Activated CD4-positive, alpha-beta T cell treated with anti-CD3 and anti-CD28 coated beads for 24 hours (primary cell): Measurements from ENCODE around the gene LMTK3.

Experiments used
- DNase-seq, 2 donors: peaks; one replicate each; pipeline ENCODE4 v3.0.0-alpha.2; 2020; ENCODE audit warnings: low read depth in 2 of 2

LMTK3 gene

DNA sequence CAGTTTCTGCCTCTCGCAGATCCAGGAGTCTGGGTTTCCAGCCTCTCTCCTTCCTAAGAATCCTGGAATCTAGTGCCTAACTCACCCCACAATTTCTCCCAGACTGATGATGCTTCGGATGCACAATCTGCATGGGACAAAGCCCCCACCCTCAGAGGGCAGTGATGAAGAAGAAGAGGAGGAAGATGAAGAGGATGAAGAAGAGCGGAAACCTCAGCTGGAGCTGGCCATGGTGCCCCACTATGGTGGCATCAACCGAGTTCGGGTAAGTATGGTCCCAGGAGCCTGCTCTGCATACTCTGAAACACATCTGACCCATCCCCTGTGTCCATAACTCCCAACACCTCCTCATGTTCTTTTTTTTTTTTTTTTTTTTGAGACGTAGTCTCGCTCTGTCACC lies 65.1 kb downstream of the LMTK3 start:
- no peak for DNase-seq

DNA sequence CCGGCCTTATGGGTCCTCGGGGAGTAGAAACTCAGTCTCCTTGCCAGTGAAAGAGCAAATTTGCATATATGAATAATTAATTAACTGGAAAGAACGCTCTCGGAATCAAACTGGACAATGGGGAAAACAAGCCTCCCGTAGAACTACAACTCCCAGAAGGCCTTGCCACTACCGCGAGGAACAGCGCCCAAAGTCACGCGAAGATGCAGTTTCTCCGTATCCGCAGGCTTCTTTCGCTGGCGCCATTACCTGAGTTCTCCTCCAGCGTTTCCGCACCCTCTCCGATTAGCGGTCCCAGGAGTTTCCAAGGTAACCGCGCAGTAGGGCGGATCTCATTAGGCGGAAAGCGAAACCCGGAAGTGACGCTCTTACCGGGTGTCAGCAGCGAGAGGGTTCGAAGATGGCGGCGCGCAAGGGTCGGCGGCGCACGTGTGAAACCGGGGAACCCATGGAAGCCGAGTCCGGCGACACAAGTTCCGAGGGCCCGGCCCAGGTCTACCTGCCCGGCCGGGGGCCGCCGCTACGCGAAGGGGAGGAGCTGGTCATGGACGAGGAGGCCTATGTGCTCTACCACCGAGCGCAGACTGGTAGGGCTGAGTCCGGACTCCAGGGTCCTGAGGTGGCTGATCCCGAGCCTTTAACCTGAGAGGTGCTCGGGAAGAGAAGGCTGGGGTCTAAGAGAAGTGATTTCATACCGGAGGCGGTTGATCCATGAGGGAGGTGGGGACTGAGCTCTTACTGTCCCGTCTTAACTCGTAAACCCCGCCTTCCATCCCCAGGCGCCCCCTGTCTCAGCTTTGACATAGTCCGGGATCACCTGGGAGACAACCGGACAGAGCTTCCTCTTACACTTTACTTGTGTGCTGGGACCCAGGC lies 65.8 kb downstream of the LMTK3 start, which contains the start of gene GRWD1:
Gene GRWD1 (plus strand): TSS at position 378 of the 876 bp plus-strand sequence. CDS start 23 bp downstream, at position 401.
- DNase-seq: peak; percentile 86 to 87

DNA sequence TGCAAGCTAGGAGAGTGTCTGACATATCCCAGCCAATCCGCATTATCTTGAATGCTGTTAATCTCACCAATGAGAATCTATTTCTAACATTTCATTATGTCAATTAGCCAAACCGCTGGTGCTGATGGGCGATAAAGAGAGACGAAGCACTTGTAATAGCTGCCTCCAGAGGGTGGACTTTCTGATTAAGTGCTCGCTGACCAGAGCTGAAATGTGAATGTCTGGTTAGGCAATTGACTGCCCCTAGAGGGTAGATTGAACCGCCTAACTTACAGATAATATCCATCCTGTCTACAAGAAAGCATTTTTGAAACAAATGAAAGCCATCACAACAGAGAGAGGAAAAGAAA lies 66.4 kb downstream of the LMTK3 start:
- no peak for DNase-seq

DNA sequence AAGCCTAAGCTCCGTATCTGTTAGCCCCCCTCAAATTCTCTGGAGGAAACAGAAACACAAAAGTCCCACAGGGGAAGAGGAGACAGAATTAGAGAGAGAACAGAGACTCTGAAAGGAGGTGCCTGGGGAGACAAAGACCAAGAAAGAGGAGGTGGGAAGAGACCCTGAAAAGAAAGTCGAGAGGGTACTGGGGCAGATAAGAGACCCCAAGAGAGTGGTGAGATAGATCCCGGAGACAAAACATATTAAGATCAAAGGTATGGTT lies 66.8 kb downstream of the LMTK3 start:
- no peak for DNase-seq

DNA sequence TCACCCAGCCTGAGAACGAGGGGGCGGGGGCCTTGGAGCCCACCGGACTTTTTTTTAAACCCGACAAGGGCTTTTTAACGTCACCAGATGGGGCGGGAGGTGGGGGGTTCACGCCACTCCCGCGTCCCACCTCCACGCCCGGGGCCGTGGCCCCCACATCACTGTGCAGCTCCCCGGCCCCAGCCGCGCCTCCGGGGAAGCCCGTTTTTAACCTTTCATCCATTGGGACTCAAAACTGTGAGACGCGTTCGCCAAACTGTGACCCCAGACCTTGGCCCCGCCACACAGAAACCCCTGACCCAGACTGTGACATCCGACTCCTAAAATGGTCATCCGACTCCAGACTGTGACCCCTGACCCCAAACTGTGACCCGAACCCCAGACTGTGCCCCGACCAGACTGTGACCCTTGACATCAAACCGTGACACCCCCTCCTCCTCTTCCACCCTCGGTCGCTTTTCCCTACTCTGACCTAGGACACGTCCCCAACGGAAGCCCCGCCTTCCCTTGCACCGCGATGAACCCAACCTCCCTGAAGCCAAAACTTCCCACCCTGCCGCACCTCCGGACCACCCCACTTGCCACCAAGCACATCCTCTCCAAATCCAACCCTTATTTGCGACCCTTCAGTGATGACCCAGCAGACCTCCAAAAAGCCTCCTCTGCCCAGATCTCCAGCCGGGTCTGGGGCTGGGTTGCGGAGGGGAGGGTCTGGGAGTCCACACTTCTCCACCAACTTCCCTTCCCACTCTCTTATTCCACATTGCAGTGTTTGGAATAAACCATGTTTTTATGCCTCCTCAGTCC lies 67.3 kb downstream of the LMTK3 start:
- no peak for DNase-seq

DNA sequence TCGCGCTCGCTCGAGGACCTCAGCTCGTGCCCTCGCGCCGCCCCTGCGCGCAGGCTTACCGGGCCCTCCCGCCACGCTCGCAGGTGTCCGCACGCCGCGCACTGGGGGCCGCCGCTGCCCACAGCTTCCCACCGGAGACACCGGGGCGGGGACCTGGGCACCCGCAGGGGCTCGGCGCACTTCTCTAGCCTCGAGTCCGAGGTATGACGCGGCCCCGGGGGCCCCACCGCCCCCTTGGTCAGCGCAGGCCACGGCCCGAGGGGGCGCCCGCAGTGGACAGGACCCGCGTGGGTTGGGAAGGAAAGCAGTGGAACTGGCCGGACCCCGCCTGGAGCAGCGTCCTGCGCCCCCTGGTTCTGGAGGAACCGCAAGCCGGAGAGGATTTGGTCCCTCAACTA lies 67.9 kb downstream of the LMTK3 start:
- DNase-seq: no peak

DNA sequence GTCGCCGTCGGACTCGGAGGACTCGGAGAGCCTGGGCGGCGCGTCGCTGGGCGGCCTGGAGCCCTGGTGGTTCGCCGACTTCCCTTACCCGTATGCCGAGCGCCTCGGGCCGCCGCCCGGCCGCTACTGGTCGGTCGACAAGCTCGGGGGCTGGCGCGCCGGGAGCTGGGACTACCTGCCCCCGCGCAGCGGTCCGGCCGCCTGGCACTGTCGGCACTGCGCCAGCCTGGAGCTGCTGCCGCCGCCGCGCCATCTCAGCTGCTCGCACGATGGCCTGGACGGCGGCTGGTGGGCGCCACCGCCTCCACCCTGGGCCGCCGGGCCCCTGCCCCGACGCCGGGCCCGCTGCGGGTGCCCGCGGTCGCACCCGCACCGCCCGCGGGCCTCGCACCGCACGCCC lies 68.4 kb downstream of the LMTK3 start:
- no peak for DNase-seq

DNA sequence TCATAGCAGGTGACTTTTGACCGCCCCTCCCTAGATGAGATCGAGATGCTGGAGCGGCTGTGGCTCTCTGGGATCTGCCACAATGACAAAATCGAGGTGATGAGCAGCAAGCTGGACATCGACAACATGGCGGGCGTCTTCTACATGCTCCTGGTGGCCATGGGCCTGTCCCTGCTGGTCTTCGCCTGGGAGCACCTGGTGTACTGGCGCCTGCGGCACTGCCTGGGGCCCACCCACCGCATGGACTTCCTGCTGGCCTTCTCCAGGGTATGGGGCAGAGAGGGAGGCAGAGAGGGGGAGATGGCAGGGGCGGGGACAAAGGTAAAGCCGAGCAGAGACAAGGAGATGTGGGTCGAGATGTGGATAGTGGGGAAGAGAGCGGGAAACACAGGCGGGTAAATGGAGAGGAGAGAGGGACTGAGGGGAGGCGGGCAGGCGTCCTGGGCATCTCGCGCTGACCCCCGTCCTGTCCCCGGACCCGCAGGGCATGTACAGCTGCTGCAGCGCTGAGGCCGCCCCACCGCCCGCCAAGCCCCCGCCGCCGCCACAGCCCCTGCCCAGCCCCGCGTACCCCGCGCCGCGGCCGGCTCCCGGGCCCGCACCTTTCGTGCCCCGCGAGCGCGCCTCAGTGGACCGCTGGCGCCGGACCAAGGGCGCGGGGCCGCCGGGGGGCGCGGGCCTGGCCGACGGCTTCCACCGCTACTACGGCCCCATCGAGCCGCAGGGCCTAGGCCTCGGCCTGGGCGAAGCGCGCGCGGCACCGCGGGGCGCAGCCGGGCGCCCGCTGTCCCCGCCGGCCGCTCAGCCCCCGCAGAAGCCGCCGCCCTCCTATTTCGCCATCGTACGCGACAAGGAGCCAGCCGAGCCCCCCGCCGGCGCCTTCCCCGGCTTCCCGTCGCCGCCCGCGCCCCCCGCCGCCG lies 69.3 kb downstream of the LMTK3 start:
- no peak for DNase-seq

DNA sequence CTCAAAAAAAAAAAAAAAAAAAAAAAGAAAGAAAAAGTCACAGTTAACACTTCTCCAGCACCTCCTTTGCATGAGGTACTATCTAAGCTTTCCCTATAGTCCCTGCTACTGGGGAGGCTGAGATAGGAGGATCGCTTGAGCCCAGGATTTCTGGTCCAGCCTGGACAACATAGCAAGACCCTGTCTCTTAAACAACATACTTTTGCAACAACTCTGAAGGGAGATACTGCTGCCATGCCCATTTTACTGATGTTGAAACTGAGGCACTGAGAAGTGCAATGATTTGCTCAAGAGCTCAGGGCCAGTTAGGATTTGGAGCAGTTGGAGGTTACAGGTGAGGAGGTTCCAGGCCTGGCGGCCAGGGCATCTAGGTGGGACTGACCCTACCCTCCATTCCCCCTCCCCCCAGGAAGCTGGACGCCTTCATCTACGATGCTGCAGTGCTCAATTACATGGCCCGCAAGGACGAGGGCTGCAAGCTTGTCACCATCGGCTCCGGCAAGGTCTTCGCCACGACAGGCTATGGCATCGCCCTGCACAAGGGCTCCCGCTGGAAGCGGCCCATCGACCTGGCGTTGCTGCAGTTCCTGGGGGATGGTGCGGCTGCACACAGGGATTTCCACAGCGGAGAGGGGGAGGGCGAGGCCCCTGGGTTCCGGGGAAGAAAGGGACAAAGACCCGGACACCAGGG lies 70.1 kb downstream of the LMTK3 start:
- DNase-seq: no peak

DNA sequence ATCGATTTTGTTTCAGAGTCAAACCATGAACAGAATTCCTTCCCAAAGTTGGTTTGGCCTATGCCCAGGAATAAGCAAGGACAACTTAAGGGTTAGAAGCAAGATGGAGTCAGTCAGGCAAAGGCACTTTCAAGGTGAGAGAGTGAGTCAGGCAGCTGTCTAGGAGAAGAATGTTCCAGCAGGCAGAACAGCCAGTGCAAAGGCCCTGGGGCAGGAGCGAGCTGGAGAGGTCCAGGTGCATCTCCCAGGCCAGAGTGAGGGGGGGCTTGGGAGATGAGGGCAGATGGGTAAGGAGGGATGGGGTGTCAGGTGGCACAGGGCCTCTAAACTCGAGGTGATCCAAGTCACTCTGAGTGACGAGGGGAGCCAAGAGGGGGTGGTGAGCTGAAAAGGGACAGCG lies 75.0 kb downstream of the LMTK3 start:
- no peak for DNase-seq
